ENCODE data around the gene IFI27L2.

IFI27L2 gene

GRCh38 chr14:94114589-94115057 is 14.8 kb downstream of the IFI27L2 start:
- no peak for DNase-seq (ENCODE audit: low read depth in 1 of 2, low spot score in 1 of 2)
- no peak overlapping the region for H3K27ac ChIP-seq (replicated peaks)
- TF ChIP-seq POLR2AphosphoS5 (IDR thresholded peaks at IDR 0.05; ENCODE audit: low read depth): no peak
- TF ChIP-seq, protein P1, sequence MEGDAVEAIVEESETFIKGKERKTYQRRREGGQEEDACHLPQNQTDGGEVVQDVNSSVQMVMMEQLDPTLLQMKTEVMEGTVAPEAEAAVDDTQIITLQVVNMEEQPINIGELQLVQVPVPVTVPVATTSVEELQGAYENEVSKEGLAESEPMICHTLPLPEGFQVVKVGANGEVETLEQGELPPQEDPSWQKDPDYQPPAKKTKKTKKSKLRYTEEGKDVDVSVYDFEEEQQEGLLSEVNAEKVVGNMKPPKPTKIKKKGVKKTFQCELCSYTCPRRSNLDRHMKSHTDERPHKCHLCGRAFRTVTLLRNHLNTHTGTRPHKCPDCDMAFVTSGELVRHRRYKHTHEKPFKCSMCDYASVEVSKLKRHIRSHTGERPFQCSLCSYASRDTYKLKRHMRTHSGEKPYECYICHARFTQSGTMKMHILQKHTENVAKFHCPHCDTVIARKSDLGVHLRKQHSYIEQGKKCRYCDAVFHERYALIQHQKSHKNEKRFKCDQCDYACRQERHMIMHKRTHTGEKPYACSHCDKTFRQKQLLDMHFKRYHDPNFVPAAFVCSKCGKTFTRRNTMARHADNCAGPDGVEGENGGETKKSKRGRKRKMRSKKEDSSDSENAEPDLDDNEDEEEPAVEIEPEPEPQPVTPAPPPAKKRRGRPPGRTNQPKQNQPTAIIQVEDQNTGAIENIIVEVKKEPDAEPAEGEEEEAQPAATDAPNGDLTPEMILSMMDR (IDR thresholded peaks at IDR 0.05; ENCODE audit: insufficient read depth, low read length): no peak
- TF ChIP-seq SPI1 (IDR thresholded peaks at IDR 0.05; ENCODE audit: borderline replicate concordance, low read depth): no peak
- TF ChIP-seq REST (IDR thresholded peaks at IDR 0.05; ENCODE audit: insufficient replicate concordance, low read depth): no peak
- TF ChIP-seq GABPA (IDR thresholded peaks at IDR 0.05; ENCODE audit: low read depth): no peak
- H3K4me3 ChIP-seq (replicated peaks; ENCODE audit: insufficient read depth, low read length): no peak overlapping the region
- no peaks in the 10 kb centered on the region for H3K27me3 ChIP-seq (ENCODE audit: insufficient read depth, poor library complexity, severe bottlenecking)

DNA sequence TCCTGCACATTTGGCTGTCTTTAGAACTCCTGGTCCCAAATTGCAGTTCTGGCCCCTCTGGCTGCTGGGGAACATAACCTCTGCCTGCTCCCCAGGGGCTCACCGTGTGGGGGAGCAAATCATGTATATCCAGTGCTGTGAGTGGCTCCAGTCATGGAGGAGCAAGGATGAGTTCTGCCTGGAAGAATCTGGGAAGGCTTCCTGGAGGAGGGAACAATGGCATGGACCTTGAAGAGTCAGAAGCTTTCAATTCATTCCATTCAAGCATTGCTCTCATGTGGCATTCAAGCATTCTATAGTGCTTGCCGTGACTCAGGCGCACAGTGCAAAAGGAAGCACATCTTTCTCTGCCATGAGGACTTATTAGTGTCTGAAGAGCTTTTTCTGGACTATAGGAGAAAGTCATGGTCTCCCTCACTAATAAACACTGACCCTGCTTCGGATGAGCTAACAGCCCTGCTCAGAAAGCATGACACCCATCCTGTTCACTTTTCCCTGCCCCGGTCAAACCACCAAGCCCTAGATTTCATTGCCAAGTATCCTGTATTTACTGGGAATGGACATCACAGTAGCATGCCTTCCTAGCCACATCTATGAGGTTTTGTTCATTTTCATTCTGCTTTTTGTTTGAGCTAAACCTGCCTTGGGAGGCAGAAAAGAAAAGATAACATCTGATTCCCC is 15.4 kb downstream of the IFI27L2 start:
- no peaks in the 10 kb centered on the region for H3K27me3 ChIP-seq (ENCODE audit: insufficient read depth, poor library complexity, severe bottlenecking)
- no peak overlapping the region for H3K4me3 ChIP-seq (replicated peaks; ENCODE audit: insufficient read depth, low read length)
- TF ChIP-seq GABPA (IDR thresholded peaks at IDR 0.05; ENCODE audit: low read depth) (no peak), REST (IDR thresholded peaks at IDR 0.05; ENCODE audit: insufficient replicate concordance, low read depth) (no peak), SPI1 (IDR thresholded peaks at IDR 0.05; ENCODE audit: borderline replicate concordance, low read depth) (no peak), POLR2AphosphoS5 (IDR thresholded peaks at IDR 0.05; ENCODE audit: low read depth) (no peak)
- TF ChIP-seq, protein P1 (IDR thresholded peaks at IDR 0.05; ENCODE audit: insufficient read depth, low read length): no peak

DNA sequence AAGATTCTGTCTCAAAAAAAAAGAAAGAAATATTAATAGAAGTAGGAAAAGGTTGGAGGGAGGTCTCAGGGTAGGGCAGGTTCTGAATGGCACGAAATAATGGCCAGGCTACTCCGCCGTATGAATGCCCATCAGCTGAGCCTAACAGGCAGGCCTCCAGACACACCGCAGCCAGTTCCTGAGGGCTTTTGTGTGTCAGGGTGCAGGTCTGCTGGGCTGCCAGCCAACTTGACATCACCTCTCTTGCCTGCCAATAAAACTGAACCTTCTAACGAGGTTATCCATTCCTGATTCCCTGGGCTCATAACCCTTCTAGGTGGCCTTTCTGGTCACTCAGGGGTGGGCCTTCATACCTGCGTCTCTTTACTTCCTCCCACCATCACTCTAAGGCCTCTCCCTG is 15.9 kb downstream of the IFI27L2 start:
- no peak for DNase-seq (ENCODE audit: low read depth in 1 of 2, low spot score in 1 of 2)
- no peak for TF ChIP-seq POLR2AphosphoS5 (IDR thresholded peaks at IDR 0.05; ENCODE audit: low read depth)
- no peak for TF ChIP-seq GABPA (IDR thresholded peaks at IDR 0.05; ENCODE audit: low read depth)
- TF ChIP-seq REST (IDR thresholded peaks at IDR 0.05; ENCODE audit: insufficient replicate concordance, low read depth): no peak
- TF ChIP-seq SPI1 (IDR thresholded peaks at IDR 0.05; ENCODE audit: borderline replicate concordance, low read depth): no peak
- TF ChIP-seq, protein P1 (IDR thresholded peaks at IDR 0.05; ENCODE audit: insufficient read depth, low read length): no peak

More for the DNA sequence above, 15.4 kb downstream of the IFI27L2 start:
- no peak overlapping the region for H3K27ac ChIP-seq (replicated peaks)
- no peak for DNase-seq (ENCODE audit: low read depth in 1 of 2, low spot score in 1 of 2)

More for the DNA sequence above, 15.9 kb downstream of the IFI27L2 start:
- Histone ChIP-seq H3K4me3 (replicated peaks; ENCODE audit: insufficient read depth, low read length) (no peak overlapping the region), H3K27me3 (ENCODE audit: insufficient read depth, poor library complexity, severe bottlenecking) (no peaks in the 10 kb centered on the region), H3K27ac (replicated peaks) (no peak overlapping the region)

All from HL-60 (cell line).